Glutamatergic neuron (in vitro differentiated cells): ENCODE data around the gene SNX10. TPM values are rescaled to one million over a fixed set of nuclear protein-coding genes. Genes with fewer than 3 reads are reported as not detected.

ENCODE experiments used
- DNase-seq: peaks from one replicate; pipeline ENCODE4 v3.0.0; 2022
- H3K27ac Mint-ChIP-seq: one replicate; pipeline ENCODE4 v1.8.0; 2020; ENCODE audit warnings: mild to moderate bottlenecking, mixed read lengths, inconsistent platforms; ENCODE audit not compliant: unreplicated experiment
- H3K27me3 Mint-ChIP-seq: one replicate; pipeline ENCODE4 v1.8.0; 2020; ENCODE audit warnings: mild to moderate bottlenecking, moderate library complexity, mixed read lengths, inconsistent platforms; ENCODE audit not compliant: unreplicated experiment
- H3K36me3 Mint-ChIP-seq: one replicate; pipeline ENCODE4 v1.8.0; 2020; ENCODE audit warnings: mild to moderate bottlenecking, mixed read lengths, inconsistent platforms; ENCODE audit not compliant: unreplicated experiment
- H3K4me1 Mint-ChIP-seq: one replicate; pipeline ENCODE4 v1.8.0; 2020; ENCODE audit warnings: mild to moderate bottlenecking, low read depth, mixed read lengths, inconsistent platforms; ENCODE audit not compliant: unreplicated experiment
- H3K4me3 Mint-ChIP-seq: one replicate; pipeline ENCODE4 v1.8.0; 2020; ENCODE audit warnings: mild to moderate bottlenecking, mixed read lengths, inconsistent platforms; ENCODE audit not compliant: unreplicated experiment
- H3K9me3 Mint-ChIP-seq: one replicate; pipeline ENCODE4 v1.8.0; 2020; ENCODE audit warnings: mild to moderate bottlenecking, moderate library complexity, mixed read lengths, inconsistent platforms; ENCODE audit not compliant: unreplicated experiment
- CTCF ChIP-seq: fragments of 200-600 bp; sonication (generic); IDR thresholded peaks from one replicate; pipeline ENCODE4 v1.5.0; 2021; ENCODE audit not compliant: partially characterized antibody, unreplicated experiment
- total RNA-seq: library from RNA; stranded (reverse); fragmentation: NEBNext Ultra II Directional; extraction: Animal tissue kit (Norgen Biotek cat#: 25700); gene quantifications from one replicate; pipeline ENCODE4 v1.2.1, GENCODE V29; 2021; ENCODE audit not compliant: unreplicated experiment

The SNX10 gene
- total RNA-seq, 1 donor from 2014 or later, result 6.1 TPM

- no peak for TF ChIP-seq CTCF
- H3K27ac Mint-ChIP-seq, result no peak overlapping the region
These were observed 411 bp upstream of the SNX10 start for GRCh38 chr7:26291251-26291650.

GRCh38 chr7:26292768-26293560 lies 1.3 kb downstream of the SNX10 start:
- H3K27ac Mint-ChIP-seq, result no peak overlapping the region
- H3K36me3 Mint-ChIP-seq, result no peaks in the 10 kb centered on the region
- DNase-seq, result no peak
- H3K27me3 Mint-ChIP-seq, result no peaks in the 10 kb centered on the region
- peaks cover 2% of the 10 kb centered on the region for H3K4me1 Mint-ChIP-seq
- peak overlapping the region; percentile 86 for H3K4me3 Mint-ChIP-seq
- no peak for TF ChIP-seq CTCF
- H3K9me3 Mint-ChIP-seq, result no peaks in the 10 kb centered on the region

More at GRCh38 chr7:26291251-26291650, 411 bp upstream of the SNX10 start:
- H3K27me3 Mint-ChIP-seq, result no peaks in the 10 kb centered on the region
- H3K36me3 Mint-ChIP-seq, result no peaks in the 10 kb centered on the region
- peaks cover 2% of the 10 kb centered on the region for H3K4me1 Mint-ChIP-seq
- H3K4me3 Mint-ChIP-seq, result peak overlapping the region; percentile 90
- no peaks in the 10 kb centered on the region for H3K9me3 Mint-ChIP-seq
- no peak for DNase-seq

- H3K4me1 Mint-ChIP-seq, result peaks cover 2% of the 10 kb centered on the region
- no peak overlapping the region for H3K4me3 Mint-ChIP-seq
- H3K27ac Mint-ChIP-seq, result no peak overlapping the region
- no peaks in the 10 kb centered on the region for H3K27me3 Mint-ChIP-seq
- no peaks in the 10 kb centered on the region for H3K36me3 Mint-ChIP-seq
- H3K9me3 Mint-ChIP-seq, result no peaks in the 10 kb centered on the region
- no peak for TF ChIP-seq CTCF
- DNase-seq, result no peak
These were observed 2.1 kb downstream of the SNX10 start for GRCh38 chr7:26293569-26294308.

GRCh38 chr7:26295015-26295414 lies 3.4 kb downstream of the SNX10 start:
- Mint-ChIP-seq H3K27ac (no peak overlapping the region), H3K9me3 (no peaks in the 10 kb centered on the region), H3K36me3 (no peaks in the 10 kb centered on the region), H3K4me3 (no peak overlapping the region), H3K4me1 (peaks cover 2% of the 10 kb centered on the region), H3K27me3 (peaks cover 2% of the 10 kb centered on the region)
- no peak for DNase-seq
- TF ChIP-seq CTCF, result no peak

- H3K27me3 Mint-ChIP-seq, result peaks cover 2% of the 10 kb centered on the region
- H3K4me3 Mint-ChIP-seq, result no peak overlapping the region
- H3K36me3 Mint-ChIP-seq, result no peaks in the 10 kb centered on the region
- DNase-seq, result no peak
- peaks cover 2% of the 10 kb centered on the region for H3K4me1 Mint-ChIP-seq
- H3K27ac Mint-ChIP-seq, result no peak overlapping the region
- no peaks in the 10 kb centered on the region for H3K9me3 Mint-ChIP-seq
- TF ChIP-seq CTCF, result no peak
These were observed 3.9 kb downstream of the SNX10 start for GRCh38 chr7:26295586-26295985.
